ENCODE data around the gene PROCA1. TPM values are rescaled to one million over a fixed set of nuclear protein-coding genes. Genes with fewer than 3 reads are reported as not detected.

Gene PROCA1
- 2.7 and 7.3 TPM in 2 replicates for total RNA-seq (2014; rRNA removed; shearing (Covaris generic); ENCODE audit: low replicate concordance)

GRCh38 chr17:28711723-28712031 is at the start of gene PROCA1:
Gene PROCA1, minus strand, starts transcription at chr17:28711888. Its CDS starts 228 bp downstream, at chr17:28711660.
- H3K4me2 ChIP-seq (ENCODE audit: low read depth, low read length, poor library complexity, severe bottlenecking) = peak within 1 kb of the TSS; percentile 97
- peak within 1 kb of the TSS; percentile 54 for H2AFZ ChIP-seq (ENCODE audit: low read length)
- DNase-seq = peak; percentile 78
- H3K9me2 ChIP-seq (replicated peaks; ENCODE audit: insufficient read depth, low read length) = no peaks in the 10 kb centered on the region
- H3K9me3 ChIP-seq (ENCODE audit: low read length) = no peaks in the 10 kb centered on the region
- H3K79me2 ChIP-seq (ENCODE audit: low read length) = no peaks in the 10 kb centered on the region
- peaks cover 26% of the 10 kb centered on the region for H3K4me1 ChIP-seq (ENCODE audit: low read length)
- H3K27me3 ChIP-seq (ENCODE audit: low read length) = no peaks in the 10 kb centered on the region
- H3K9ac ChIP-seq (ENCODE audit: low read length) = peak within 1 kb of the TSS; percentile 92
- no peaks in the 10 kb centered on the region for H4K20me1 ChIP-seq (ENCODE audit: insufficient read depth, low read depth, low read length)
- peak within 1 kb of the TSS; percentile 83 for H3K27ac ChIP-seq (ENCODE audit: low read length)
- H3K4me3 ChIP-seq (ENCODE audit: low read length) = peak within 1 kb of the TSS; percentile 73
- H3K36me3 ChIP-seq (ENCODE audit: insufficient read depth, low read length) = no peaks in the 10 kb centered on the region

- H3K79me2 ChIP-seq (ENCODE audit: low read length) = peaks cover 25% of the 10 kb centered on the region
- no peaks in the 10 kb centered on the region for H3K9me2 ChIP-seq (replicated peaks; ENCODE audit: insufficient read depth, low read length)
- H4K20me1 ChIP-seq (ENCODE audit: insufficient read depth, low read depth, low read length) = no peaks in the 10 kb centered on the region
- H3K27me3 ChIP-seq (ENCODE audit: low read length) = no peaks in the 10 kb centered on the region
- peaks cover 24% of the 10 kb centered on the region for H3K4me1 ChIP-seq (ENCODE audit: low read length)
- no peaks in the 10 kb centered on the region for H3K9me3 ChIP-seq (ENCODE audit: low read length)
- H2AFZ ChIP-seq (ENCODE audit: low read length) = no peak overlapping the region
- no peak overlapping the region for H3K4me3 ChIP-seq (ENCODE audit: low read length)
- no peak overlapping the region for H3K4me2 ChIP-seq (ENCODE audit: low read depth, low read length, poor library complexity, severe bottlenecking)
- no peak overlapping the region for H3K9ac ChIP-seq (ENCODE audit: low read length)
- H3K36me3 ChIP-seq (ENCODE audit: insufficient read depth, low read length) = peaks cover 19% of the 10 kb centered on the region; the same call in 1 of the 2 replicates
- peak overlapping the region; percentile 23; the same call in 1 of the 2 replicates for H3K27ac ChIP-seq (ENCODE audit: low read length)
- no peak for DNase-seq
Measured at GRCh38 chr17:28760601-28761562, 49.2 kb upstream of the PROCA1 start.

- H4K20me1 ChIP-seq (ENCODE audit: insufficient read depth, low read depth, low read length) = no peaks in the 10 kb centered on the region
- no peak overlapping the region for H2AFZ ChIP-seq (ENCODE audit: low read length)
- H3K4me1 ChIP-seq (ENCODE audit: low read length) = peaks cover 24% of the 10 kb centered on the region
- no peak overlapping the region for H3K4me3 ChIP-seq (ENCODE audit: low read length)
- no peak overlapping the region for H3K9ac ChIP-seq (ENCODE audit: low read length)
- H3K79me2 ChIP-seq (ENCODE audit: low read length) = peaks cover 25% of the 10 kb centered on the region
- no peak overlapping the region for H3K4me2 ChIP-seq (ENCODE audit: low read depth, low read length, poor library complexity, severe bottlenecking)
- peaks cover 20% of the 10 kb centered on the region; the same call in 1 of the 2 replicates for H3K36me3 ChIP-seq (ENCODE audit: insufficient read depth, low read length)
- no peak overlapping the region for H3K27ac ChIP-seq (ENCODE audit: low read length)
- H3K27me3 ChIP-seq (ENCODE audit: low read length) = no peaks in the 10 kb centered on the region
- no peak for DNase-seq
- no peaks in the 10 kb centered on the region for H3K9me2 ChIP-seq (replicated peaks; ENCODE audit: insufficient read depth, low read length)
- H3K9me3 ChIP-seq (ENCODE audit: low read length) = no peaks in the 10 kb centered on the region
Measured at GRCh38 chr17:28759256-28759865, 47.7 kb upstream of the PROCA1 start.

- Histone ChIP-seq H3K9ac (ENCODE audit: low read length) (no peak overlapping the region), H4K20me1 (ENCODE audit: insufficient read depth, low read depth, low read length) (no peaks in the 10 kb centered on the region), H2AFZ (ENCODE audit: low read length) (no peak overlapping the region), H3K27me3 (ENCODE audit: low read length) (no peaks in the 10 kb centered on the region), H3K27ac (ENCODE audit: low read length) (no peak overlapping the region), H3K9me2 (replicated peaks; ENCODE audit: insufficient read depth, low read length) (no peaks in the 10 kb centered on the region), H3K79me2 (ENCODE audit: low read length) (peaks cover 24% of the 10 kb centered on the region), H3K4me3 (ENCODE audit: low read length) (no peak overlapping the region), H3K36me3 (ENCODE audit: insufficient read depth, low read length) (peaks cover 20% of the 10 kb centered on the region; the same call in 1 of the 2 replicates), H3K9me3 (ENCODE audit: low read length) (no peaks in the 10 kb centered on the region), H3K4me1 (ENCODE audit: low read length) (peaks cover 24% of the 10 kb centered on the region), H3K4me2 (ENCODE audit: low read depth, low read length, poor library complexity, severe bottlenecking) (no peak overlapping the region)
- no peak for DNase-seq
Measured at GRCh38 chr17:28758411-28759121, 46.9 kb upstream of the PROCA1 start.

GRCh38 chr17:28756049-28756804 is 44.5 kb upstream of the PROCA1 start:
- Histone ChIP-seq H3K36me3 (ENCODE audit: insufficient read depth, low read length) (peaks cover 26% of the 10 kb centered on the region; the same call in 1 of the 2 replicates), H2AFZ (ENCODE audit: low read length) (no peak overlapping the region)

GRCh38 chr17:28755486-28755885 is 43.8 kb upstream of the PROCA1 start:
- H3K4me3 ChIP-seq (ENCODE audit: low read length) = no peak overlapping the region
- no peak overlapping the region for H2AFZ ChIP-seq (ENCODE audit: low read length)
- DNase-seq = no peak
- H4K20me1 ChIP-seq (ENCODE audit: insufficient read depth, low read depth, low read length) = no peaks in the 10 kb centered on the region
- H3K27me3 ChIP-seq (ENCODE audit: low read length) = no peaks in the 10 kb centered on the region
- H3K9ac ChIP-seq (ENCODE audit: low read length) = no peak overlapping the region
- H3K27ac ChIP-seq (ENCODE audit: low read length) = no peak overlapping the region
- H3K4me1 ChIP-seq (ENCODE audit: low read length) = peaks cover 16% of the 10 kb centered on the region
- H3K9me3 ChIP-seq (ENCODE audit: low read length) = no peaks in the 10 kb centered on the region
- H3K36me3 ChIP-seq (ENCODE audit: insufficient read depth, low read length) = peaks cover 20% of the 10 kb centered on the region; the same call in 1 of the 2 replicates
- no peaks in the 10 kb centered on the region for H3K9me2 ChIP-seq (replicated peaks; ENCODE audit: insufficient read depth, low read length)
- H3K4me2 ChIP-seq (ENCODE audit: low read depth, low read length, poor library complexity, severe bottlenecking) = no peak overlapping the region
- H3K79me2 ChIP-seq (ENCODE audit: low read length) = peaks cover 4% of the 10 kb centered on the region; the same call in 1 of the 2 replicates

More at GRCh38 chr17:28756049-28756804, 44.5 kb upstream of the PROCA1 start:
- Histone ChIP-seq H3K27me3 (ENCODE audit: low read length) (no peaks in the 10 kb centered on the region), H3K4me2 (ENCODE audit: low read depth, low read length, poor library complexity, severe bottlenecking) (no peak overlapping the region), H3K4me3 (ENCODE audit: low read length) (no peak overlapping the region), H3K9me3 (ENCODE audit: low read length) (no peaks in the 10 kb centered on the region), H3K4me1 (ENCODE audit: low read length) (peaks cover 17% of the 10 kb centered on the region), H3K9ac (ENCODE audit: low read length) (no peak overlapping the region), H3K27ac (ENCODE audit: low read length) (peak overlapping the region; percentile 17; the same call in 1 of the 2 replicates), H3K9me2 (replicated peaks; ENCODE audit: insufficient read depth, low read length) (no peaks in the 10 kb centered on the region), H3K79me2 (ENCODE audit: low read length) (peaks cover 11% of the 10 kb centered on the region), H4K20me1 (ENCODE audit: insufficient read depth, low read depth, low read length) (no peaks in the 10 kb centered on the region)
- no peak for DNase-seq

GRCh38 chr17:28751600-28752366 is 40.1 kb upstream of the PROCA1 start:
- Histone ChIP-seq H3K79me2 (ENCODE audit: low read length) (peaks cover 6% of the 10 kb centered on the region), H3K27me3 (ENCODE audit: low read length) (no peaks in the 10 kb centered on the region), H4K20me1 (ENCODE audit: insufficient read depth, low read depth, low read length) (peaks cover 11% of the 10 kb centered on the region), H3K4me3 (ENCODE audit: low read length) (no peak overlapping the region), H2AFZ (ENCODE audit: low read length) (no peak overlapping the region), H3K4me1 (ENCODE audit: low read length) (peaks cover 6% of the 10 kb centered on the region), H3K9me2 (replicated peaks; ENCODE audit: insufficient read depth, low read length) (no peaks in the 10 kb centered on the region), H3K9ac (ENCODE audit: low read length) (no peak overlapping the region), H3K4me2 (ENCODE audit: low read depth, low read length, poor library complexity, severe bottlenecking) (no peak overlapping the region), H3K9me3 (ENCODE audit: low read length) (no peaks in the 10 kb centered on the region), H3K27ac (ENCODE audit: low read length) (no peak overlapping the region), H3K36me3 (ENCODE audit: insufficient read depth, low read length) (peaks cover 18% of the 10 kb centered on the region)
- no peak for DNase-seq
